Large intestine (tissue), 3 donors: ENCODE data around the gene IGFBP3. TPM values are rescaled to one million over a fixed set of nuclear protein-coding genes. Genes with fewer than 3 reads are reported as not detected.
A peak's percentile ranks its signal among the peaks of the same experiment; 100 is the strongest.

Source experiments
- DNase-seq, 2 donors: peaks; one replicate each; pipeline versions ENCODE4 v3.0.0 to v3.0.0-alpha.2; 2013
- H3K27ac ChIP-seq: one replicate; pipeline ENCODE4 v1.5.1; 2013; ENCODE audit warnings: low read length
- H3K27me3 ChIP-seq: 2 replicates; pipeline ENCODE4 v1.6.1; 2013; ENCODE audit warnings: low read length; ENCODE audit not compliant: control insufficient read depth, insufficient read depth
- H3K36me3 ChIP-seq: 2 replicates; pipeline ENCODE4 v1.6.1; 2013; ENCODE audit warnings: low read length; ENCODE audit not compliant: control insufficient read depth, insufficient read depth
- H3K4me1 ChIP-seq: one replicate; pipeline ENCODE4 v1.6.1; 2013; ENCODE audit warnings: low read length; ENCODE audit not compliant: control insufficient read depth, insufficient read depth
- H3K4me3 ChIP-seq: one replicate; pipeline ENCODE4 v1.5.1; 2013; ENCODE audit warnings: low read length
- H3K9me3 ChIP-seq: one replicate; pipeline ENCODE4 v1.6.1; 2013; ENCODE audit warnings: mild to moderate bottlenecking, low read depth, low read length, moderate library complexity; ENCODE audit not compliant: control insufficient read depth
- WGBS: methylation state at CpG from one replicate; pipeline ENCODE4 v1.1.5; 2013; ENCODE audit warnings: low lambda C conversion rate; ENCODE audit not compliant: insufficient coverage; 5-methylcytosine and 5-hydroxymethylcytosine counted together
- polyA plus RNA-seq: library from polyadenylated mRNA; unstranded; fragments of 120-200 nt; gene quantifications from one replicate; pipeline ENCODE4 v1.2.1, GENCODE V29; 2013

Gene IGFBP3
- polyA plus RNA-seq, 1 donor = 115 TPM

- H3K27me3 ChIP-seq = peaks cover 52% of the 10 kb centered on the region
- H3K27ac ChIP-seq = no peak within 1 kb of the TSS
- no peaks in the 10 kb centered on the region for H3K4me1 ChIP-seq
- DNase-seq = peak in 1 of 2 donors; percentile 32
- H3K4me3 ChIP-seq = peak within 1 kb of the TSS; percentile 13
- no CpG with 5 or more reads among the region's 73 CpGs for WGBS
- H3K9me3 ChIP-seq = peaks cover 4% of the 10 kb centered on the region
- no peaks in the 10 kb centered on the region for H3K36me3 ChIP-seq
These were observed 32.7 kb downstream of the IGFBP3 start, which contains the start of gene IGFBP1 for GRCh38 chr7:45888185-45888992. IGFBP1 (plus strand) TSS chr7:45888488; CDS start chr7:45888653, 165 bp downstream.

DNA sequence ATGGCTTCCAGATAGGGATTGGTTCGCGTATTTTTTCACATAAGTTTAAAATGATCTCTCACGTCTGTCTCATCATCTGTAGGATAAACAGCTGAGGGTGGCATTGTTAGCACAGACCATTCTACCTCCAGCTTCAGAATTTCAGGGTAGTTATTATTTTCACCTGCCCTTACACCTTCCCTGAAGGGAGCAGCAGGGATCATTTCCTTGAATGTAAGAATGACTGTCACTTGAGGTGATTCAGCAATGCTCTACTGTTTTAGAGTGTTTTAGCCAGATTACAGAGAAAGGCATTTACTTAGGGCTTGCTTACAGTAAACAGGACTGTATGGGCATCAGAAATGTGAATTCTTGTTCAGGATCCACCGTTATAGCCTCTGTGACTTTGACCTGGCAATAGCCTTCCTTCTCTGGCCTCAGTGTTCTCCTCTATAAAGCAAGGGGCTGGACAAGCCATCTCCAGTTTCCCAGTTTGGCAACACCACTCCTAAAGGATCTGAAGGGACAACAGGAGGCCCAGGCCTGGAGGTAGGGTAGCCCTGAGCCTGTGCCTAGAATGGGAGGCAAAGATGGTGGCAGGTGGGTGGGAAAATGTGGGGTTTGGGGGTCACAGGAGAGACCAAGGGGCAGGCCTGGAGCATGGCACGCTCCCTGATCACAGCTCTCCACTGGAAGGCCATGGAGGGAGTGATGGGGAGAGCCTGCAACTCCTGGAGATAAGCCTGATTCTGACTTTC, 34.0 kb downstream of the IGFBP3 start:
- WGBS = no CpG with 5 or more reads among the region's 5 CpGs
- no peaks in the 10 kb centered on the region for H3K4me1 ChIP-seq
- H3K4me3 ChIP-seq = no peak overlapping the region
- H3K9me3 ChIP-seq = peaks cover 4% of the 10 kb centered on the region
- DNase-seq = no peak
- no peaks in the 10 kb centered on the region for H3K36me3 ChIP-seq
- H3K27ac ChIP-seq = no peak overlapping the region
- peaks cover 57% of the 10 kb centered on the region for H3K27me3 ChIP-seq

- Histone ChIP-seq H3K9me3 (peaks cover 4% of the 10 kb centered on the region), H3K27me3 (peaks cover 54% of the 10 kb centered on the region)
- WGBS = no CpG with 5 or more reads among the region's 7 CpGs
These were observed 35.7 kb downstream of the IGFBP3 start for GRCh38 chr7:45885264-45885882.

GRCh38 chr7:45884136-45884535, 36.9 kb downstream of the IGFBP3 start:
- peaks cover 4% of the 10 kb centered on the region for H3K9me3 ChIP-seq
- no peak overlapping the region for H3K4me3 ChIP-seq
- no CpG with 5 or more reads among the region's 4 CpGs for WGBS
- no peak for DNase-seq
- no peaks in the 10 kb centered on the region for H3K4me1 ChIP-seq
- no peak overlapping the region for H3K27ac ChIP-seq
- peaks cover 42% of the 10 kb centered on the region for H3K27me3 ChIP-seq
- no peaks in the 10 kb centered on the region for H3K36me3 ChIP-seq

More at GRCh38 chr7:45885264-45885882, 35.7 kb downstream of the IGFBP3 start:
- no peak overlapping the region for H3K4me3 ChIP-seq
- no peaks in the 10 kb centered on the region for H3K4me1 ChIP-seq
- H3K27ac ChIP-seq = no peak overlapping the region
- no peak for DNase-seq
- H3K36me3 ChIP-seq = no peaks in the 10 kb centered on the region

DNA sequence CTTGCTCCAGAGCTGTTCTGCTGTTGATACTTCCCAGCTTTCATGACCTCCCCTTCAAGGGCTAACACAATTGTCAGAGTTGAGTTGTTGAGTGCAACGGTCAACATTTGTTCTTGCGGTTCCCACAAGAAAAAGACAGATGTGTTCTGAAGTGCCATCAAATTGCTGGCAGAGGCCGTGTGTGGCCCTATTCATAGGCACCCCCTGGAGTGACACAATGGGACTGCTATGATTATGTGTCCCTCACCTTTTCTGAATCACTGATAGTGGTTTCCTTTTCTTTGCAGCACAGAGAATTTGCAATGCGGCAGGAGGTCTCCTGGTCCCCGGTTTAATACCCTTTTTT, 38.6 kb downstream of the IGFBP3 start:
- H3K27ac ChIP-seq = no peak overlapping the region
- no peaks in the 10 kb centered on the region for H3K4me1 ChIP-seq
- H3K36me3 ChIP-seq = no peaks in the 10 kb centered on the region
- no peak overlapping the region for H3K4me3 ChIP-seq
- DNase-seq = no peak
- peaks cover 26% of the 10 kb centered on the region for H3K27me3 ChIP-seq
- 60% methylated on average over 1 of the region's 5 CpGs for WGBS
- H3K9me3 ChIP-seq = peaks cover 3% of the 10 kb centered on the region

DNA sequence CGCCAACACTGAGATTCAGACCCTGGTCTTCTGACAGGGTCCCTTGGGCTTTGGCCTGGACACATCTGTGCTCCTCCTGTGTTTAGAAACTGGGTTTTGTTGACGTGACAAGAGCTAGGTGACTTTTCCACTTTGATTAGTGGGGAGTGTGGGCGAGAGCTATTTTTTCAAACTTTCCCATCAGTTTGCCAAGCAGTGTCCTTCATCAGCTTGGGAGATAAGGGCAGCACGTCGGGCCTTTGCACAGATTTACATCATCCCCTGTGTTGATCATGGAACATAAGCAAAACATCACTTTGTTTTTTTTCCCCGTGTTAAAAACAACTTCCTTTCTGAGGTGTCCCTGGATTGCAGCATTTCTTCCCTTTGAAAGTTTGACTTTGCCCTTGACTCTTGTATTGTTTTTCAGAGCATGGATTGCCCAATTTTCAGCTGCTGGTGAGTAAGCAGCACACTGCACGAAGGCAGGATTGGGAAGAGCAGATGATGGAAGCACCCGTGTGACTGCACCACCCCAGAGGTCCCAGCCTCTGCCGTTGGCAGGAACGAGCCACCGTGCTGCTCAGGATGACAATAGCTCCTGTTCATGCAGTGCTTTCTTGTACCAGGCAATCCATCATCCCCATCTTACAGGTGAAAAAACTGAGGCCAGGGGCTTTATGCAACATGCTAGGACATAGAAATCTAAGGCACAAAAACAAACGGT, 39.2 kb downstream of the IGFBP3 start:
- Histone ChIP-seq H3K4me3 (no peak overlapping the region), H3K36me3 (no peaks in the 10 kb centered on the region), H3K27me3 (peaks cover 21% of the 10 kb centered on the region), H3K4me1 (no peaks in the 10 kb centered on the region), H3K9me3 (peaks cover 3% of the 10 kb centered on the region), H3K27ac (no peak overlapping the region)
- WGBS = 67% methylated on average over 1 of the region's 12 CpGs
- no peak for DNase-seq

GRCh38 chr7:45881280-45881758, 39.8 kb downstream of the IGFBP3 start:
- no peak overlapping the region for H3K4me3 ChIP-seq
- H3K27ac ChIP-seq = no peak overlapping the region
- H3K4me1 ChIP-seq = no peaks in the 10 kb centered on the region
- no CpG with 5 or more reads among the region's 9 CpGs for WGBS
- H3K36me3 ChIP-seq = no peaks in the 10 kb centered on the region
- peaks cover 21% of the 10 kb centered on the region for H3K27me3 ChIP-seq
- no peak for DNase-seq
- H3K9me3 ChIP-seq = peaks cover 3% of the 10 kb centered on the region

DNA sequence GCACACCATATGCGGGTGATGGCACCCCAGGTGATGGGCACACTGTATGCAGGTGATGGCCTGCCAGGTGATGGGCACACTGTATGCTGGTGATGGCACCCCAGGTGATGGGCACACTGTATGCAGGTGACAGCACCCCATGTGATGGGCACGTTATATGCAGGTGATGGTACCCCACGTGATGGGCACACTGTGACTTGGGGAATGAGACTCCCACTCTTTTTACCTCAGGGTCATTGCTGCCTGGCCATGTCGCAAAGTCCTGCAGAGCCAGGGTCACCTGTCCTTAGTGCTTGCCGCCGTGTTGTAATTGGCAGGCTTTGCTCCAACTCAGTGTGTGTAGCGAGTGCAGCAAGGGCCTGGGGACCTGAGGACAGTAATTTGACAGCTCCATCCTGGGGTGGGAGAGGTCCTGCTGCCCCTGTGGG, 40.6 kb downstream of the IGFBP3 start:
- H3K9me3 ChIP-seq = peaks cover 3% of the 10 kb centered on the region
- no CpG with 5 or more reads among the region's 7 CpGs for WGBS
- H3K4me3 ChIP-seq = no peak overlapping the region

DNA sequence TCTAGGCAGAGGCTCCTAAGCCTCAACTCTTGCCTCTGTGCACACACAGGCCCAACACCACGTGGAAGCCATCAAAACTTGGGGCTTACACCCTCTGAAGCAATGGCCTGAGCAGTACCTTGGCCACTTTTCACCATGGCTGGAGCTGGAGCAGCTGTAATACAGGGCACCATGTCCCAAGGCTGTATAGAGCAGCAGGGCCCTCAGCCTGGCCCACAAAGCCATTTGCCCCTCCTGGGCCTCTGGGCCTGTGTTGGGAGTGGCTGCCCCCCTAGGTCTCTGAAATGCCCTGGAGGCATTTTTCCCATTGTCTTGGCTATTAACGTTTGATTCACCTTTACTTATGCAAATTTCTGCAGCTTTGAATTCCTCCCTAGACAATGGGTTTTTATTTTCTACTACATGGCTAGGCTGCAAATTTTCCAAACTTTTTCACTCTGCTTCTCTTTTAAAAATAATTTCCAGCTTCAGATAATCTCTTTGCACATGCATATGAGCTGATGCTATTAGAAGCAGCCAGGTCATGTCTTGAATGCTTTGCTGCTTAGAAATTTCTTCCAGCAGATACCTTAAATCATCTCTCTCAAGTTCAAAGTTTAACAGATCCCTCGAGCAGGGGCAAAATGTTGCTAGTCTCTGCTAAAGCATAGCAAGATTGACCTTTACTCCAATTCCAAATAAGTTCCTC, 42.5 kb downstream of the IGFBP3 start:
- Histone ChIP-seq H3K4me3 (no peak overlapping the region), H3K27me3 (peaks cover 9% of the 10 kb centered on the region), H3K36me3 (no peaks in the 10 kb centered on the region), H3K27ac (no peak overlapping the region), H3K9me3 (peaks cover 3% of the 10 kb centered on the region), H3K4me1 (no peaks in the 10 kb centered on the region)
- DNase-seq = no peak
- WGBS = 100% methylated on average over 1 of the region's 3 CpGs

More for the DNA sequence above, 40.6 kb downstream of the IGFBP3 start:
- no peak for DNase-seq
- Histone ChIP-seq H3K27me3 (peaks cover 21% of the 10 kb centered on the region), H3K36me3 (no peaks in the 10 kb centered on the region), H3K4me1 (no peaks in the 10 kb centered on the region), H3K27ac (no peak overlapping the region)
